CD8-positive, alpha-beta memory T cell (primary cell): ENCODE results near the gene P2RY11. TPM values are rescaled to one million over a fixed set of nuclear protein-coding genes. Genes with fewer than 3 reads are reported as not detected.

Experiments
- CTCF ChIA-PET: fragments of 350-600 bp; sonication (Branson Sonifier 250); formaldehyde crosslinking; loops from one replicate; lab custom pipeline; 2021; ENCODE audit warnings: antibody characterized with exemption; lab: Charles Lee
- POLR2A ChIA-PET: fragments of 350-600 bp; sonication (Branson Sonifier 250); formaldehyde crosslinking; loops from one replicate; lab custom pipeline; 2021; ENCODE audit warnings: antibody characterized with exemption; lab: Charles Lee
- DNase-seq, 5 donors: peaks; one replicate each; pipeline versions ENCODE4 v3.0.0 to v3.0.0-alpha.2; 2020 to 2022; ENCODE audit warnings: mixed read lengths in 1 of 5
- H3K27ac ChIP-seq: one replicate; pipeline ENCODE4 v1.7.0; 2013; ENCODE audit warnings: low read depth, mild to moderate bottlenecking, low read length, moderate library complexity
- H3K27me3 ChIP-seq: 2 replicates; pipeline ENCODE4 v1.7.0; 2013; ENCODE audit warnings: low read length, mild to moderate bottlenecking; ENCODE audit not compliant: insufficient read depth, poor library complexity, severe bottlenecking
- H3K36me3 ChIP-seq: 2 replicates; pipeline ENCODE4 v1.7.0; 2013; ENCODE audit warnings: mild to moderate bottlenecking, low read length, moderate library complexity; ENCODE audit not compliant: insufficient read depth
- H3K4me1 ChIP-seq: 2 replicates; pipeline ENCODE4 v1.7.0; 2013; ENCODE audit warnings: mild to moderate bottlenecking, low read length, moderate library complexity; ENCODE audit not compliant: insufficient read depth
- H3K4me3 ChIP-seq: 2 replicates; pipeline ENCODE4 v1.7.0; 2013; ENCODE audit warnings: mild to moderate bottlenecking, low read length
- H3K9me3 ChIP-seq: 2 replicates; pipeline ENCODE4 v1.7.0; 2013; ENCODE audit warnings: mild to moderate bottlenecking, low read length
- H3K27ac Mint-ChIP-seq, 8 donors: one replicate each; pipeline ENCODE4 v1.8.0; 2020 to 2021; ENCODE audit warnings: mixed read lengths in 8 of 8, mild to moderate bottlenecking in 6 of 8, inconsistent platforms in 3 of 8, moderate library complexity in 3 of 8
- H3K27me3 Mint-ChIP-seq, 2 donors: one replicate each; pipeline ENCODE4 v1.8.0; 2020 to 2021; ENCODE audit warnings: mixed read lengths in 2 of 2, mild to moderate bottlenecking in 1 of 2, moderate library complexity in 1 of 2
- H3K36me3 Mint-ChIP-seq, 3 donors: one replicate each; pipeline ENCODE4 v1.8.0; 2020 to 2021; ENCODE audit warnings: mixed read lengths in 3 of 3, inconsistent platforms in 1 of 3, mild to moderate bottlenecking in 1 of 3
- H3K4me1 Mint-ChIP-seq, 3 donors: one replicate each; pipeline ENCODE4 v1.8.0; 2020 to 2021; ENCODE audit warnings: mixed read lengths in 3 of 3, inconsistent platforms in 1 of 3, mild to moderate bottlenecking in 1 of 3
- H3K4me3 Mint-ChIP-seq, 7 donors: one replicate each; pipeline ENCODE4 v1.8.0; 2020 to 2021; ENCODE audit warnings: mixed read lengths in 7 of 7, mild to moderate bottlenecking in 6 of 7, moderate library complexity in 4 of 7, inconsistent platforms in 2 of 7
- H3K9me3 Mint-ChIP-seq, 5 donors: one replicate each; pipeline ENCODE4 v1.8.0; 2020 to 2022; ENCODE audit warnings: mixed read lengths in 5 of 5, mild to moderate bottlenecking in 3 of 5, moderate library complexity in 2 of 5, inconsistent platforms in 1 of 5
- polyA plus RNA-seq: library from polyadenylated mRNA; unstranded; fragments of 300-500 nt; fragmentation: Illumina TruSeq; gene quantifications from one replicate; pipeline ENCODE4 v1.2.3, GENCODE V29; 2021
- total RNA-seq, 2 experiments: library from RNA; stranded (reverse); gene quantifications; one replicate each; pipeline ENCODE4 v1.2.3, GENCODE V29; 2021

Gene P2RY11
- total and polyA plus RNA-seq, 3 experiments from 2014 or later, result 7.4 to 58.1 (median 53.7) TPM

DNA sequence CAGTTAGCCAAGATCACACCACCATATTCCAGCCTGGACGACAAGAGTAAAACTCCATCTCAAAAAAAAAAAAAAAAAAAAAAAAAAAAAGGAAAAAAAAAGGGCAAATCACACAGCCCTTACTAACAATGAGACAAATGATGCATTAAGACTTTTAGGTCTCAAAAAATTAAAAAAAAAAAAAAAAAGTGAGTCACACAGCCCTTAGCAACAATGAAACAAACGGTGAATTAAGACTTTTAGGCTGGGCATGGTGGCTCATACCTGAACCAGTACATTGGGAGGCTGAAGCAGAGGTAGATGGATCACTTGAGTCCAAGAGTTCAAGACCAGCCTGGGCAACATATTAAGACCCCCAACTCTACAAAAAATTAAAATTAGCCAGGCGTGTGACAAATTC is 40.6 kb downstream of the P2RY11 start:
- CTCF ChIA-PET, result interaction anchor here (1.4 kb wide), 1 partner anchor 32 kb away, joined by 3 read pairs; no protein-coding TSS in a partner anchor
- H3K4me3 Mint-ChIP-seq, result no peak overlapping the region

DNA sequence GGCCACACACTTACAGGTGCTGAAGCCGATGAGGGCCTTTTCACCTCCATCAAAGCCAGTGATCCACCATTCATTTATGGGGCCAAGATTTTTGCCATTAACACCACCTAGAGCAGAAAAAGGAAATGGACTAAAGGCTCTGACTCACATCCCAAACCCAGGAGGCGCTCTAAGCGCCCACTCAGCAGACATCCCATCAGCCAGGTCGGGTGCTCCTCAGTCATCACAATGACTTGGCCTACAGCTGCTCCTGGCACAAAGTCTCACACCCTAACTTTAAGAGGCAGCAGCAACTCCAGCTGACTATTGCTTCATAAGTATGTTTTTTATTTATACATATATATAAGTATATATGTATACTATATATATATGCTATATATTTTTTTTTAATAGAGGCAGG is 44.3 kb downstream of the P2RY11 start:
- Mint-ChIP-seq H3K27me3 (no peaks in the 10 kb centered on the region), H3K4me3 (no peak overlapping the region), H3K27ac (peak overlapping the region in 1 of 8 donors; percentile 77), H3K4me1 (no peaks in the 10 kb centered on the region), H3K9me3 (no peaks in the 10 kb centered on the region), H3K36me3 (peaks cover 7 to 94% (median 31%) of the 10 kb centered on the region in 3 donors)
- H3K27me3 ChIP-seq, result no peaks in the 10 kb centered on the region
- no peak overlapping the region for H3K4me3 ChIP-seq
- H3K4me1 ChIP-seq, result no peaks in the 10 kb centered on the region
- ChIA-PET CTCF (no interaction called here), POLR2A (no interaction called here)
- H3K36me3 ChIP-seq, result peaks cover 61% of the 10 kb centered on the region
- H3K27ac ChIP-seq, result no peak overlapping the region
- no peak for DNase-seq
- no peaks in the 10 kb centered on the region for H3K9me3 ChIP-seq

More for the DNA sequence above, 40.6 kb downstream of the P2RY11 start:
- Histone ChIP-seq H3K36me3 (peaks cover 55% of the 10 kb centered on the region), H3K4me1 (no peaks in the 10 kb centered on the region), H3K27ac (no peak overlapping the region), H3K9me3 (no peaks in the 10 kb centered on the region), H3K4me3 (no peak overlapping the region), H3K27me3 (no peaks in the 10 kb centered on the region)
- Mint-ChIP-seq H3K4me1 (no peaks in the 10 kb centered on the region), H3K27ac (peak overlapping the region in 1 of 8 donors; percentile 50), H3K9me3 (no peaks in the 10 kb centered on the region), H3K36me3 (peaks cover 11 to 85% (median 24%) of the 10 kb centered on the region in 3 donors), H3K27me3 (no peaks in the 10 kb centered on the region)
- DNase-seq, result no peak
- POLR2A ChIA-PET, result no interaction called here

DNA sequence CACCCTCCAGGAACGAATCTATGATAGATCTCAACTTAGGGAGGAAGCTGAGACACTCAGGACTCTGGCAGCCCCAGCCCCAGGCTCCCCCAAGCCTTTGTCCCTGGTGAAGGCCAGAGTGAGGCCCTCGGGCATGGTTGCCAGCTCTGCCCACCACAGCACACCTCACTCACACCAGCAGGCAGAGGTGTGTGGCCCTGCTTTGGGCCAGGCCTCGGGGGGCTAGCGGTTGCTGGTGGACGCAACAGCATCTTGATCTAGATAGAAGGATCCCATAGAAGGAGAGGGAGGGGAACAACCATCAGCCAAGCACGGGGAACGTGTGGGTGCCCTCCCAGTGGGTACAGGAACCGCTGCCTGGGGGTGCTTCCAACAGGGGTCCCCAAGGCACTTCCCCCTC is 46.6 kb downstream of the P2RY11 start:
- Histone ChIP-seq H3K27ac (no peak overlapping the region), H3K27me3 (no peaks in the 10 kb centered on the region), H3K4me1 (no peaks in the 10 kb centered on the region), H3K4me3 (no peak overlapping the region), H3K36me3 (peaks cover 66% of the 10 kb centered on the region), H3K9me3 (no peaks in the 10 kb centered on the region)
- Mint-ChIP-seq H3K4me1 (no peaks in the 10 kb centered on the region), H3K36me3 (peaks cover 7 to 92% (median 25%) of the 10 kb centered on the region in 3 donors), H3K27me3 (no peaks in the 10 kb centered on the region), H3K27ac (peak overlapping the region in 1 of 8 donors; percentile 87), H3K4me3 (no peak overlapping the region), H3K9me3 (no peaks in the 10 kb centered on the region)
- ChIA-PET POLR2A (interaction anchor here (0.5 to 0.6 kb wide), 2 partner anchors 118 to 274 kb away, joined by 3 to 5 read pairs; no protein-coding TSS in a partner anchor), CTCF (interaction anchor here (0.6 to 1.0 kb wide), 2 partner anchors 92 to 331 kb away, joined by 3 to 4 read pairs; no protein-coding TSS in a partner anchor)
- DNase-seq, result no peak

DNA sequence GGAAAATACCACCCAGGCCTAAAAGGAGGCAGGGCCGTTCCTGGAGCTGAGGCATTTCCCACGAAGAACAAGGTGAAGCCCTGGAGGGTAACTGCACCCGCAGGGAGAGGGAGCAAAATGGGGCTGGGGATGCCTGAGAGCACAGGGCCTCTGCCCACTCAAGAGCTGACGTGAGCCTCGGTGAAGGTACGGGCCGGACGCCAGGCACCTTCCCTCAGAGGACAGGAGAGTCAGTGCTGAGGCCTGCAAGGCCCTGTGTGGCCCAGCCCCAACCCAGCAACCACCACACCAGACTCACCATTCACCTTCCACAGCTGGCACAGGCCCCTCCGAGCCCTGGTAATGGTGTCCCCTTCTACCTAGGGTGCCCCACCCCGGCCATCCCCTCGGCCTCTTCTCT is 47.0 kb downstream of the P2RY11 start:
- H3K36me3 Mint-ChIP-seq, result peaks cover 7 to 94% (median 27%) of the 10 kb centered on the region in 3 donors
- Histone ChIP-seq H3K27ac (no peak overlapping the region), H3K9me3 (no peaks in the 10 kb centered on the region), H3K27me3 (no peaks in the 10 kb centered on the region), H3K4me3 (no peak overlapping the region), H3K36me3 (peaks cover 70% of the 10 kb centered on the region), H3K4me1 (no peaks in the 10 kb centered on the region)
- H3K4me1 Mint-ChIP-seq, result no peaks in the 10 kb centered on the region
- CTCF ChIA-PET, result interaction anchor here (0.6 to 1.1 kb wide), 3 partner anchors 37 to 332 kb away, joined by 3 to 4 read pairs (median 3); no protein-coding TSS in a partner anchor
- no peak for DNase-seq
- no peak overlapping the region for H3K4me3 Mint-ChIP-seq
- H3K27ac Mint-ChIP-seq, result peak overlapping the region in 3 of 8 donors; percentile 22 to 87 (median 57)
- H3K9me3 Mint-ChIP-seq, result no peaks in the 10 kb centered on the region
- no peaks in the 10 kb centered on the region for H3K27me3 Mint-ChIP-seq
- POLR2A ChIA-PET, result no interaction called here

DNA sequence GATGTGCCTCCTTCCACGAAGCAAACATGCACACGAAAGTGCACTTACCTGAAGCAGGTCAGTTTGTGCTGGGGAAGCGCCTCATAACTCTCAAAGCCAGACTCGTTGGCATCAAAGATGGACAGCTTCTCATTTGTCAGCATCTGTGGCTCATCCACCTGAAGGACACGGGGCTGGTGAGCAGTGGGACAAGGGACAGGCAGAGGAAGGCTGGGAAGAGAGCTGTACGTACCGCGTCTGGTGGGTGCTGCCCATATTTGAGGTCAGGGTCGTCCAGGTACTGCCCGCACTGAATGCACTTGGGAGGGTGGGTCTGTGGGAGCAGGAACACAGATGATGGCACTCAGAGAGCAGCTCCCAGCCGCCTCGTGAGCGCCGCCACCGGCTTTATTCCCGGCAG is 48.1 kb downstream of the P2RY11 start:
- ChIA-PET POLR2A (interaction anchor here (0.5 kb wide), 2 partner anchors 16 to 172 kb away, joined by 4 to 8 read pairs; no protein-coding TSS in a partner anchor), CTCF (interaction anchor here (1.1 kb wide), 1 partner anchor 38 kb away, joined by 3 read pairs; no protein-coding TSS in a partner anchor)
- no peaks in the 10 kb centered on the region for H3K9me3 ChIP-seq
- Mint-ChIP-seq H3K27ac (no peak overlapping the region), H3K27me3 (no peaks in the 10 kb centered on the region), H3K36me3 (peaks cover 3 to 92% (median 20%) of the 10 kb centered on the region in 3 donors), H3K4me1 (no peaks in the 10 kb centered on the region), H3K9me3 (no peaks in the 10 kb centered on the region), H3K4me3 (no peak overlapping the region)
- H3K4me1 ChIP-seq, result no peaks in the 10 kb centered on the region
- H3K36me3 ChIP-seq, result peaks cover 69% of the 10 kb centered on the region
- H3K27me3 ChIP-seq, result no peaks in the 10 kb centered on the region
- no peak overlapping the region for H3K27ac ChIP-seq
- DNase-seq, result no peak
- H3K4me3 ChIP-seq, result no peak overlapping the region

DNA sequence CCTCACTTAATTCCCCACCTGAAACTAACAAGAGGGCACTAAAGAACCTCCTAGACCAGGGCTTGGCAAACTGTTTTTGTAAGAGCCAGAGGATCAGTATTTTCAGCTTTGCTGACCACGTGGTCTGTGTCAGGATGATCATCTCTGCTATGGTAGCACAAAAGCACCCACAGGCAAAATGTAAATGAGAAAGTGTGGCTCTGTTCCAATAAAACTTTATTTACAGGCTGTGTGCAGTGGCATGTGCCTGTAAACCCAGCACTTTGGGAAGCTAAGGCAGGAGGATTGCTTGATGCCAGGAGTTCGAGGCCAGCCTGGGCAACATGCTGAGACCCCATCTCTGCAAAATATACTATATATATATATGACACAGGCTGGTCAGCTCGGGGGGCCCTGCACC is 52.0 kb downstream of the P2RY11 start:
- Mint-ChIP-seq H3K4me1 (peaks cover 0 to 2% (median 0%) of the 10 kb centered on the region in 3 donors), H3K36me3 (peaks cover 0 to 82% (median 19%) of the 10 kb centered on the region in 3 donors), H3K9me3 (no peaks in the 10 kb centered on the region), H3K27me3 (no peaks in the 10 kb centered on the region), H3K27ac (peak overlapping the region in 2 of 8 donors; percentile 66 to 75), H3K4me3 (no peak overlapping the region)
- Histone ChIP-seq H3K27ac (no peak overlapping the region), H3K4me3 (no peak overlapping the region), H3K4me1 (no peaks in the 10 kb centered on the region), H3K27me3 (no peaks in the 10 kb centered on the region), H3K9me3 (no peaks in the 10 kb centered on the region), H3K36me3 (peaks cover 36% of the 10 kb centered on the region)
- ChIA-PET CTCF (interaction anchor here (0.7 to 2.3 kb wide), 3 partner anchors 34 to 87 kb away, joined by 3 to 7 read pairs (median 3); no protein-coding TSS in a partner anchor), POLR2A (no interaction called here)
- DNase-seq, result no peak

Other genes with a start within 250 kb of the P2RY11 start
- under 1 TPM; 0.40 to 0.90 TPM for gene OLFM2, start 175.2 kb upstream of the P2RY11 start, total RNA-seq
- 4.6 TPM for gene OLFM2, start 175.2 kb upstream of the P2RY11 start, polyA plus RNA-seq
- under 1 TPM; 0.50 to 0.91 TPM for gene COL5A3, start 101.2 kb upstream of the P2RY11 start, total RNA-seq
- gene COL5A3, start 101.2 kb upstream of the P2RY11 start, polyA plus RNA-seq, result 0.23 TPM
- not detected for gene RDH8, start 98.2 kb upstream of the P2RY11 start, total RNA-seq
- not detected for gene RDH8, start 98.2 kb upstream of the P2RY11 start, polyA plus RNA-seq
- 10 to 100 TPM; 41.5 to 45.2 TPM for gene SHFL, start 25.4 kb upstream of the P2RY11 start, total RNA-seq
- 68.1 TPM for gene SHFL, start 25.4 kb upstream of the P2RY11 start, polyA plus RNA-seq
- gene ANGPTL6, start 9.0 kb upstream of the P2RY11 start, total RNA-seq, result 1 to 10 TPM; 6.6 to 7.7 TPM
- gene ANGPTL6, start 9.0 kb upstream of the P2RY11 start, polyA plus RNA-seq, result 0.35 TPM
- 100 to 1,000 TPM; 273 to 284 TPM for gene PPAN, start 5.3 kb upstream of the P2RY11 start, total RNA-seq
- 47.4 TPM for gene PPAN, start 5.3 kb upstream of the P2RY11 start, polyA plus RNA-seq
- gene EIF3G, start 8.2 kb downstream of the P2RY11 start, total RNA-seq, result 100 to 1,000 TPM; 336 to 348 TPM
- 259 TPM for gene EIF3G, start 8.2 kb downstream of the P2RY11 start, polyA plus RNA-seq
- 100 to 1,000 TPM; 307 to 325 TPM for gene DNMT1, start 83.3 kb downstream of the P2RY11 start, total RNA-seq
- 142 TPM for gene DNMT1, start 83.3 kb downstream of the P2RY11 start, polyA plus RNA-seq
- gene S1PR2, start 119.6 kb downstream of the P2RY11 start, total RNA-seq, result 10 to 100 TPM; 18.4 to 19.9 TPM
- gene S1PR2, start 119.6 kb downstream of the P2RY11 start, polyA plus RNA-seq, result 2.2 TPM
- gene MRPL4, start 140.5 kb downstream of the P2RY11 start, total RNA-seq, result 100 to 1,000 TPM; 149 to 152 TPM
- gene MRPL4, start 140.5 kb downstream of the P2RY11 start, polyA plus RNA-seq, result 42.8 TPM
- 10 to 100 TPM; 65.8 to 66.8 TPM for gene ICAM1, start 159.4 kb downstream of the P2RY11 start, total RNA-seq
- 13.1 TPM for gene ICAM1, start 159.4 kb downstream of the P2RY11 start, polyA plus RNA-seq
- gene ICAM4, start 175.3 kb downstream of the P2RY11 start, total RNA-seq, result under 1 TPM; 0.15 to 0.33 TPM
- 0.95 TPM for gene ICAM4, start 175.3 kb downstream of the P2RY11 start, polyA plus RNA-seq
- gene ICAM5, start 178.3 kb downstream of the P2RY11 start, total RNA-seq, result 1 to 10 TPM; 1.8 to 2.0 TPM
- gene ICAM5, start 178.3 kb downstream of the P2RY11 start, polyA plus RNA-seq, result not detected
- 1 to 10 TPM; 5.6 to 7.3 TPM for gene ZGLP1, start 198.1 kb downstream of the P2RY11 start, total RNA-seq
- gene ZGLP1, start 198.1 kb downstream of the P2RY11 start, polyA plus RNA-seq, result 0.56 TPM
- gene FDX2, start 204.3 kb downstream of the P2RY11 start, total RNA-seq, result 10 to 100 TPM; 29.6 to 30.0 TPM
- 16.1 TPM for gene FDX2, start 204.3 kb downstream of the P2RY11 start, polyA plus RNA-seq
- gene RAVER1, start 221.8 kb downstream of the P2RY11 start, total RNA-seq, result 10 to 100 TPM; 91.5 to 98.5 TPM
- gene RAVER1, start 221.8 kb downstream of the P2RY11 start, polyA plus RNA-seq, result 24.1 TPM
- 10 to 100 TPM; 83.0 to 89.1 TPM for gene ICAM3, start 227.9 kb downstream of the P2RY11 start, total RNA-seq
- gene ICAM3, start 227.9 kb downstream of the P2RY11 start, polyA plus RNA-seq, result 244 TPM